Fibroblast of lung (primary cell): Measurements from ENCODE around the gene ATG5. TPM values are rescaled to one million over a fixed set of nuclear protein-coding genes. Genes with fewer than 3 reads are reported as not detected.

Experiments used
- DNase-seq, 2 donors: peaks; one replicate each; pipeline versions ENCODE4 v3.0.0 to v3.0.0-alpha.2; 2010; ENCODE audit warnings: low read depth in 2 of 2
- H2AFZ ChIP-seq: 2 replicates; pipeline ENCODE4 v1.5.1; 2012; ENCODE audit warnings: low read length, control low read depth, inconsistent platforms
- H3K27ac ChIP-seq: 2 replicates; pipeline ENCODE4 v1.5.1; 2011; ENCODE audit warnings: low read length, control low read depth; ENCODE audit not compliant: insufficient read depth
- H3K27me3 ChIP-seq: 2 replicates; pipeline ENCODE4 v1.5.1; 2011; ENCODE audit warnings: mild to moderate bottlenecking, low read length; ENCODE audit not compliant: control insufficient read depth, insufficient read depth
- H3K36me3 ChIP-seq: 2 replicates; pipeline ENCODE4 v1.5.1; 2011; ENCODE audit warnings: low read length; ENCODE audit not compliant: control insufficient read depth, insufficient read depth
- H3K4me1 ChIP-seq: 2 replicates; pipeline ENCODE4 v1.5.1; 2011; ENCODE audit warnings: low read length; ENCODE audit not compliant: control insufficient read depth, insufficient read depth; ENCODE audit errors: extremely low read depth
- H3K4me2 ChIP-seq: 2 replicates; pipeline ENCODE4 v1.5.1; 2011; ENCODE audit warnings: low read length, control low read depth; ENCODE audit not compliant: insufficient read depth; ENCODE audit errors: extremely low read depth
- H3K4me3 ChIP-seq, 4 experiments: fragments of 200-600 bp in 1 of 4; sonication (generic) in 1 of 4; replicated peaks in 1 of 4; 2 replicates each; pipeline ENCODE4 v1.5.1; 2011 to 2016; ENCODE audit warnings: low read length in 4 of 4, low read depth in 3 of 4, mild to moderate bottlenecking in 3 of 4, control low read depth in 2 of 4, inconsistent platforms in 1 of 4, mixed read lengths in 1 of 4; ENCODE audit not compliant: insufficient read depth in 1 of 4; ENCODE audit errors: control extremely low read depth in 1 of 4
- H3K79me2 ChIP-seq: 2 replicates; pipeline ENCODE4 v1.5.1; 2012; ENCODE audit warnings: mild to moderate bottlenecking, low read length, inconsistent platforms; ENCODE audit not compliant: control insufficient read depth, insufficient read depth
- H3K9ac ChIP-seq: 2 replicates; pipeline ENCODE4 v1.5.1; 2011; ENCODE audit warnings: mild to moderate bottlenecking, low read length, control low read depth; ENCODE audit not compliant: insufficient read depth
- H3K9me3 ChIP-seq: 2 replicates; pipeline ENCODE4 v1.5.1; 2012; ENCODE audit warnings: low read depth, low read length; ENCODE audit not compliant: control insufficient read depth, insufficient read depth
- H4K20me1 ChIP-seq: 2 replicates; pipeline ENCODE4 v1.5.1; 2011; ENCODE audit warnings: low read length; ENCODE audit not compliant: control insufficient read depth, insufficient read depth; ENCODE audit errors: extremely low read depth
- CTCF ChIP-seq, 2 donors: IDR thresholded peaks in 1 of 2; conservative IDR thresholded peaks in 1 of 2; 1 replicate in 1 of 2; 2 replicates in 1 of 2; pipeline ENCODE4 v1.5.1; 2011 to 2012; ENCODE audit warnings: low read length in 2 of 2, control low read depth in 1 of 2, inconsistent platforms in 1 of 2, low read depth in 1 of 2, mild to moderate bottlenecking in 1 of 2
- EZH2 ChIP-seq: IDR thresholded peaks from 2 replicates; pipeline ENCODE4 v1.5.1; 2012; ENCODE audit warnings: low read length, control low read depth, mild to moderate bottlenecking; ENCODE audit errors: missing control alignments
- polyA plus RNA-seq, 2 donors: library from polyadenylated mRNA; depleted of rRNA in 1 of 2; stranded (reverse) in 1 of 2; unstranded in 1 of 2; fragments of >200 nt; gene quantifications; 2 replicates each; pipeline ENCODE4 v1.2.1, GENCODE V29; 2011 to 2012; ENCODE audit warnings: missing spikeins in 1 of 2
- total RNA-seq: library from RNA; depleted of rRNA; stranded (reverse); fragments of >200 nt; gene quantifications from 2 replicates; pipeline ENCODE4 v1.2.1, GENCODE V29; 2014

Gene ATG5
- total and polyA plus RNA-seq, 2 donors (not counting 1 experiment from before 2014, with no cell fraction given): 38.6 to 64.7 TPM

- no peak for DNase-seq
- Histone ChIP-seq H3K9ac (no peak overlapping the region), H3K27me3 (no peaks in the 10 kb centered on the region), H3K4me2 (no peak overlapping the region), H3K36me3 (no peaks in the 10 kb centered on the region), H3K27ac (no peak overlapping the region), H2AFZ (no peak overlapping the region), H3K4me1 (no peaks in the 10 kb centered on the region), H3K9me3 (no peaks in the 10 kb centered on the region), H3K4me3 (no peak overlapping the region), H4K20me1 (no peaks in the 10 kb centered on the region), H3K79me2 (no peaks in the 10 kb centered on the region)
- no peak for TF ChIP-seq EZH2
- no peak for TF ChIP-seq CTCF (conservative IDR thresholded peaks at IDR 0.05 in 1 of 2, IDR thresholded peaks at IDR 0.05 in 1 of 2; ENCODE audit: low read depth in 1 of 2, low read length in 2 of 2)
These were observed 188.7 kb downstream of the ATG5 start for GRCh38 chr6:106136845-106137244.

GRCh38 chr6:106135911-106136571 lies 189.5 kb downstream of the ATG5 start:
- TF ChIP-seq CTCF (conservative IDR thresholded peaks at IDR 0.05 in 1 of 2, IDR thresholded peaks at IDR 0.05 in 1 of 2; ENCODE audit: low read depth in 1 of 2, low read length in 2 of 2): no peak
- TF ChIP-seq EZH2: no peak

GRCh38 chr6:106134906-106135634 lies 190.5 kb downstream of the ATG5 start:
- no peak overlapping the region for H2AFZ ChIP-seq
- TF ChIP-seq EZH2 (no peak), CTCF (conservative IDR thresholded peaks at IDR 0.05 in 1 of 2, IDR thresholded peaks at IDR 0.05 in 1 of 2; ENCODE audit: low read depth in 1 of 2, low read length in 2 of 2) (no peak)
- no peaks in the 10 kb centered on the region for H4K20me1 ChIP-seq
- no peaks in the 10 kb centered on the region for H3K27me3 ChIP-seq
- DNase-seq: peak; percentile 46 to 61
- no peak overlapping the region for H3K4me2 ChIP-seq
- H3K4me1 ChIP-seq: no peaks in the 10 kb centered on the region
- no peaks in the 10 kb centered on the region for H3K9me3 ChIP-seq
- no peaks in the 10 kb centered on the region for H3K36me3 ChIP-seq
- no peak overlapping the region for H3K4me3 ChIP-seq
- H3K79me2 ChIP-seq: no peaks in the 10 kb centered on the region
- no peak overlapping the region for H3K9ac ChIP-seq
- no peak overlapping the region for H3K27ac ChIP-seq

More at GRCh38 chr6:106135911-106136571, 189.5 kb downstream of the ATG5 start:
- Histone ChIP-seq H3K9ac (no peak overlapping the region), H3K4me1 (no peaks in the 10 kb centered on the region), H3K36me3 (no peaks in the 10 kb centered on the region), H3K27ac (no peak overlapping the region), H2AFZ (no peak overlapping the region), H3K9me3 (no peaks in the 10 kb centered on the region), H3K4me2 (no peak overlapping the region), H3K79me2 (no peaks in the 10 kb centered on the region), H3K27me3 (no peaks in the 10 kb centered on the region), H3K4me3 (no peak overlapping the region), H4K20me1 (no peaks in the 10 kb centered on the region)
- no peak for DNase-seq

Other genes with a start within 250 kb of the ATG5 start
- gene PRDM1, start 239.4 kb downstream of the ATG5 start, total RNA-seq: 2.3 and 5.4 TPM in 2 replicates
- 2.8 TPM in 2 replicates for gene PRDM1, start 239.4 kb downstream of the ATG5 start, polyA plus RNA-seq
- gene CRYBG1, start 35.0 kb upstream of the ATG5 start, total RNA-seq: 2.1 and 10.1 TPM in 2 replicates
- gene CRYBG1, start 35.0 kb upstream of the ATG5 start, polyA plus RNA-seq: 4.3 and 6.3 TPM in 2 replicates